ENCODE data around the gene HABP2. TPM values are rescaled to one million over a fixed set of nuclear protein-coding genes. Genes with fewer than 3 reads are reported as not detected.

Gene HABP2
- total and polyA plus RNA-seq, 2 experiments from 2014 or later: not detected

DNA sequence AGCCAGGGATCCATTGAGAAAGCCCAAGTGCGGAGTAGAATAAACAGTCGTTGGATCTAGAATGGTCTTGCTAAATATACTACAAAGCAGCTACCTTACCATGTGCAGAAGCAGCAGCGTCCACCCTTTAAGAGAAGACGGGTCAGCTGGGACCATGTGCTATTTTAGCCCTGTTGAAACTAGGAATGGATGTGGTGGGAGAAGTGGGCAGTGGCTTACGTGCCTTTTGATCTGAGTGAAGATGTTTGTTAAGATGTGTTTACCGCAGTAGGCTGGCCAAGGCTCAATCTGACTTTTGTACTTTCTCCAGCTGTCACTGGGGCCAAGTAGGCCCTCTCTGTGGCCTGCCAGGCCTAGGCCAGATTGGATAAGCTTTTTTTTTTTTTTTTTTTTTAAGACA, 9.2 kb downstream of the HABP2 start (continued):
- TF ChIP-seq, protein P1, sequence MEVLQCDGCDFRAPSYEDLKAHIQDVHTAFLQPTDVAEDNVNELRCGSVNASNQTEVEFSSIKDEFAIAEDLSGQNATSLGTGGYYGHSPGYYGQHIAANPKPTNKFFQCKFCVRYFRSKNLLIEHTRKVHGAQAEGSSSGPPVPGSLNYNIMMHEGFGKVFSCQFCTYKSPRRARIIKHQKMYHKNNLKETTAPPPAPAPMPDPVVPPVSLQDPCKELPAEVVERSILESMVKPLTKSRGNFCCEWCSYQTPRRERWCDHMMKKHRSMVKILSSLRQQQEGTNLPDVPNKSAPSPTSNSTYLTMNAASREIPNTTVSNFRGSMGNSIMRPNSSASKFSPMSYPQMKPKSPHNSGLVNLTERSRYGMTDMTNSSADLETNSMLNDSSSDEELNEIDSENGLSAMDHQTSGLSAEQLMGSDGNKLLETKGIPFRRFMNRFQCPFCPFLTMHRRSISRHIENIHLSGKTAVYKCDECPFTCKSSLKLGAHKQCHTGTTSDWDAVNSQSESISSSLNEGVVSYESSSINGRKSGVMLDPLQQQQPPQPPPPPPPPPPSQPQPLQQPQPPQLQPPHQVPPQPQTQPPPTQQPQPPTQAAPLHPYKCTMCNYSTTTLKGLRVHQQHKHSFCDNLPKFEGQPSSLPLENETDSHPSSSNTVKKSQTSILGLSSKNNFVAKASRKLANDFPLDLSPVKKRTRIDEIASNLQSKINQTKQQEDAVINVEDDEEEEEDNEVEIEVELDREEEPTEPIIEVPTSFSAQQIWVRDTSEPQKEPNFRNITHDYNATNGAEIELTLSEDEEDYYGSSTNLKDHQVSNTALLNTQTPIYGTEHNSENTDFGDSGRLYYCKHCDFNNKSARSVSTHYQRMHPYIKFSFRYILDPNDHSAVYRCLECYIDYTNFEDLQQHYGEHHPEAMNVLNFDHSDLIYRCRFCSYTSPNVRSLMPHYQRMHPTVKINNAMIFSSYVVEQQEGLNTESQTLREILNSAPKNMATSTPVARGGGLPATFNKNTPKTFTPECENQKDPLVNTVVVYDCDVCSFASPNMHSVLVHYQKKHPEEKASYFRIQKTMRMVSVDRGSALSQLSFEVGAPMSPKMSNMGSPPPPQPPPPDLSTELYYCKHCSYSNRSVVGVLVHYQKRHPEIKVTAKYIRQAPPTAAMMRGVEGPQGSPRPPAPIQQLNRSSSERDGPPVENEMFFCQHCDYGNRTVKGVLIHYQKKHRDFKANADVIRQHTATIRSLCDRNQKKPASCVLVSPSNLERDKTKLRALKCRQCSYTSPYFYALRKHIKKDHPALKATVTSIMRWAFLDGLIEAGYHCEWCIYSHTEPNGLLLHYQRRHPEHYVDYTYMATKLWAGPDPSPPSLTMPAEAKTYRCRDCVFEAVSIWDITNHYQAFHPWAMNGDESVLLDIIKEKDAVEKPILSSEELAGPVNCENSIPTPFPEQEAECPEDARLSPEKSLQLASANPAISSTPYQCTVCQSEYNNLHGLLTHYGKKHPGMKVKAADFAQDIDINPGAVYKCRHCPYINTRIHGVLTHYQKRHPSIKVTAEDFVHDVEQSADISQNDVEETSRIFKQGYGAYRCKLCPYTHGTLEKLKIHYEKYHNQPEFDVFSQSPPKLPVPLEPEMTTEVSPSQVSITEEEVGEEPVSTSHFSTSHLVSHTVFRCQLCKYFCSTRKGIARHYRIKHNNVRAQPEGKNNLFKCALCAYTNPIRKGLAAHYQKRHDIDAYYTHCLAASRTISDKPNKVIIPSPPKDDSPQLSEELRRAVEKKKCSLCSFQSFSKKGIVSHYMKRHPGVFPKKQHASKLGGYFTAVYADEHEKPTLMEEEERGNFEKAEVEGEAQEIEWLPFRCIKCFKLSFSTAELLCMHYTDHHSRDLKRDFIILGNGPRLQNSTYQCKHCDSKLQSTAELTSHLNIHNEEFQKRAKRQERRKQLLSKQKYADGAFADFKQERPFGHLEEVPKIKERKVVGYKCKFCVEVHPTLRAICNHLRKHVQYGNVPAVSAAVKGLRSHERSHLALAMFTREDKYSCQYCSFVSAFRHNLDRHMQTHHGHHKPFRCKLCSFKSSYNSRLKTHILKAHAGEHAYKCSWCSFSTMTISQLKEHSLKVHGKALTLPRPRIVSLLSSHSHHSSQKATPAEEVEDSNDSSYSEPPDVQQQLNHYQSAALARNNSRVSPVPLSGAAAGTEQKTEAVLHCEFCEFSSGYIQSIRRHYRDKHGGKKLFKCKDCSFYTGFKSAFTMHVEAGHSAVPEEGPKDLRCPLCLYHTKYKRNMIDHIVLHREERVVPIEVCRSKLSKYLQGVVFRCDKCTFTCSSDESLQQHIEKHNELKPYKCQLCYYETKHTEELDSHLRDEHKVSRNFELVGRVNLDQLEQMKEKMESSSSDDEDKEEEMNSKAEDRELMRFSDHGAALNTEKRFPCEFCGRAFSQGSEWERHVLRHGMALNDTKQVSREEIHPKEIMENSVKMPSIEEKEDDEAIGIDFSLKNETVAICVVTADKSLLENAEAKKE (CRISPR knock-in tag; IDR thresholded peaks at IDR 0.05): no peak
- TF ChIP-seq JUNB (IDR thresholded peaks at IDR 0.05; ENCODE audit: unreplicated experiment) (no peak), POLR2AphosphoS5 (IDR thresholded peaks at IDR 0.05; ENCODE audit: low read depth) (no peak), EZH2phosphoT487 (IDR thresholded peaks at IDR 0.05; ENCODE audit: unreplicated experiment) (no peak), EZH2 (IDR thresholded peaks at IDR 0.05; ENCODE audit: low read depth, unreplicated experiment) (no peak), STAT1 (IDR thresholded peaks at IDR 0.05; ENCODE audit: unreplicated experiment) (no peak)
- TF ChIP-seq, protein P2, sequence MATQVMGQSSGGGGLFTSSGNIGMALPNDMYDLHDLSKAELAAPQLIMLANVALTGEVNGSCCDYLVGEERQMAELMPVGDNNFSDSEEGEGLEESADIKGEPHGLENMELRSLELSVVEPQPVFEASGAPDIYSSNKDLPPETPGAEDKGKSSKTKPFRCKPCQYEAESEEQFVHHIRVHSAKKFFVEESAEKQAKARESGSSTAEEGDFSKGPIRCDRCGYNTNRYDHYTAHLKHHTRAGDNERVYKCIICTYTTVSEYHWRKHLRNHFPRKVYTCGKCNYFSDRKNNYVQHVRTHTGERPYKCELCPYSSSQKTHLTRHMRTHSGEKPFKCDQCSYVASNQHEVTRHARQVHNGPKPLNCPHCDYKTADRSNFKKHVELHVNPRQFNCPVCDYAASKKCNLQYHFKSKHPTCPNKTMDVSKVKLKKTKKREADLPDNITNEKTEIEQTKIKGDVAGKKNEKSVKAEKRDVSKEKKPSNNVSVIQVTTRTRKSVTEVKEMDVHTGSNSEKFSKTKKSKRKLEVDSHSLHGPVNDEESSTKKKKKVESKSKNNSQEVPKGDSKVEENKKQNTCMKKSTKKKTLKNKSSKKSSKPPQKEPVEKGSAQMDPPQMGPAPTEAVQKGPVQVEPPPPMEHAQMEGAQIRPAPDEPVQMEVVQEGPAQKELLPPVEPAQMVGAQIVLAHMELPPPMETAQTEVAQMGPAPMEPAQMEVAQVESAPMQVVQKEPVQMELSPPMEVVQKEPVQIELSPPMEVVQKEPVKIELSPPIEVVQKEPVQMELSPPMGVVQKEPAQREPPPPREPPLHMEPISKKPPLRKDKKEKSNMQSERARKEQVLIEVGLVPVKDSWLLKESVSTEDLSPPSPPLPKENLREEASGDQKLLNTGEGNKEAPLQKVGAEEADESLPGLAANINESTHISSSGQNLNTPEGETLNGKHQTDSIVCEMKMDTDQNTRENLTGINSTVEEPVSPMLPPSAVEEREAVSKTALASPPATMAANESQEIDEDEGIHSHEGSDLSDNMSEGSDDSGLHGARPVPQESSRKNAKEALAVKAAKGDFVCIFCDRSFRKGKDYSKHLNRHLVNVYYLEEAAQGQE (IDR thresholded peaks at IDR 0.05; ENCODE audit: unreplicated experiment): no peak
- TF ChIP-seq, protein P3, sequence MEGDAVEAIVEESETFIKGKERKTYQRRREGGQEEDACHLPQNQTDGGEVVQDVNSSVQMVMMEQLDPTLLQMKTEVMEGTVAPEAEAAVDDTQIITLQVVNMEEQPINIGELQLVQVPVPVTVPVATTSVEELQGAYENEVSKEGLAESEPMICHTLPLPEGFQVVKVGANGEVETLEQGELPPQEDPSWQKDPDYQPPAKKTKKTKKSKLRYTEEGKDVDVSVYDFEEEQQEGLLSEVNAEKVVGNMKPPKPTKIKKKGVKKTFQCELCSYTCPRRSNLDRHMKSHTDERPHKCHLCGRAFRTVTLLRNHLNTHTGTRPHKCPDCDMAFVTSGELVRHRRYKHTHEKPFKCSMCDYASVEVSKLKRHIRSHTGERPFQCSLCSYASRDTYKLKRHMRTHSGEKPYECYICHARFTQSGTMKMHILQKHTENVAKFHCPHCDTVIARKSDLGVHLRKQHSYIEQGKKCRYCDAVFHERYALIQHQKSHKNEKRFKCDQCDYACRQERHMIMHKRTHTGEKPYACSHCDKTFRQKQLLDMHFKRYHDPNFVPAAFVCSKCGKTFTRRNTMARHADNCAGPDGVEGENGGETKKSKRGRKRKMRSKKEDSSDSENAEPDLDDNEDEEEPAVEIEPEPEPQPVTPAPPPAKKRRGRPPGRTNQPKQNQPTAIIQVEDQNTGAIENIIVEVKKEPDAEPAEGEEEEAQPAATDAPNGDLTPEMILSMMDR (conservative IDR thresholded peaks at IDR 0.05; ENCODE audit: low read depth in 2 of 2): no peak

All from GM23338 (cell line).